ENCODE data around the gene PLEKHM2.
A peak's percentile ranks its signal among the peaks of the same experiment; 100 is the strongest.

GRCh38 chr1:15758953-15759661 lies 75.0 kb downstream of the PLEKHM2 start:
- no peak for TF ChIP-seq CTCF (IDR thresholded peaks at IDR 0.05; ENCODE audit: low read depth, low read length, poor library complexity, severe bottlenecking)
- TF ChIP-seq EZH2phosphoT487 (IDR thresholded peaks at IDR 0.05; ENCODE audit: borderline replicate concordance, low read length) = 0 out of 2 replicates have a peak, but pooled peaks have one; percentile 33

Data from DOHH2 (cell line).